ENCODE data around the gene EML5.

DNA sequence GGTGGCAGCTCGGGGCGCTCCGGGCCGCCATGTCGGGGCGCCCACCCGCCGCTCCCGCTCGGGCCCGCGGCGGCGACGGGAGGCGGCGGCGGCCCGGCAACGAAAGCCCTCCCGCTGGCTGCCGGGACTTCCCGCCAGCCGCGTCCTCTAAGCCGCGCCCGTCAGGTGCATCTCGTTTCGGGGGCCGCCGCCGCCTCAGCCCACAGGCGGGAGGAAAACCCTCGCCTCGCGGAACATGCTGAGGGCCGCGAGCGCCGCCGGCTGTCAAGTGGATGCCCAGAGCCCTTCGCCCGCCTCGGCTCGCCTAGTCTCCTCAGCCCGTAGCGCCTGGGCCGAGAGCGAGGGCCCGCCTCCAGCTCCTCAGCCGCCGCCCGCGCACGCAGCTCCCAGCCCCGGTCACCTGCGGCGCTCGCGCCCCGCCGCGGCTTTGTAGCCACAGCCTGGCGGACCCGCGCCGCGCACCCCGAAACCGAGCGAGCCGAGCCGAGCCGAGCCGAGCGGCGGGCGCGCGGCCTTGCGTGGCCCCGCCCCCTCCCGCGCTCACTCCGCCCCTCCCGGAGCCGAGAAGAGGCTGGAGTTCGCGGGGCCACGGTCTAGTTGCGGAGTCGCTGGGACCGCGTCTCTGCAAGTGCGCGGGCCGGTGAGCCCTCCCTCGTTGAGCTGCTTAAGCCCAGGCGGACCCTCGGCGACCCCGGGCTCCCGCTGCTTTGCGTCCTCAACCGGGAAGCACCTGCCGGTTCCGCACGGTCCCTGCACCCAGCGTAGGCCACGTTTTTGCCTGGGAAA lies at the start of gene EML5:
- TF ChIP-seq, protein P1, sequence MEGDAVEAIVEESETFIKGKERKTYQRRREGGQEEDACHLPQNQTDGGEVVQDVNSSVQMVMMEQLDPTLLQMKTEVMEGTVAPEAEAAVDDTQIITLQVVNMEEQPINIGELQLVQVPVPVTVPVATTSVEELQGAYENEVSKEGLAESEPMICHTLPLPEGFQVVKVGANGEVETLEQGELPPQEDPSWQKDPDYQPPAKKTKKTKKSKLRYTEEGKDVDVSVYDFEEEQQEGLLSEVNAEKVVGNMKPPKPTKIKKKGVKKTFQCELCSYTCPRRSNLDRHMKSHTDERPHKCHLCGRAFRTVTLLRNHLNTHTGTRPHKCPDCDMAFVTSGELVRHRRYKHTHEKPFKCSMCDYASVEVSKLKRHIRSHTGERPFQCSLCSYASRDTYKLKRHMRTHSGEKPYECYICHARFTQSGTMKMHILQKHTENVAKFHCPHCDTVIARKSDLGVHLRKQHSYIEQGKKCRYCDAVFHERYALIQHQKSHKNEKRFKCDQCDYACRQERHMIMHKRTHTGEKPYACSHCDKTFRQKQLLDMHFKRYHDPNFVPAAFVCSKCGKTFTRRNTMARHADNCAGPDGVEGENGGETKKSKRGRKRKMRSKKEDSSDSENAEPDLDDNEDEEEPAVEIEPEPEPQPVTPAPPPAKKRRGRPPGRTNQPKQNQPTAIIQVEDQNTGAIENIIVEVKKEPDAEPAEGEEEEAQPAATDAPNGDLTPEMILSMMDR (IDR thresholded peaks at IDR 0.05; ENCODE audit: low read depth, low read length) = no peak
- TF ChIP-seq MYC (IDR thresholded peaks at IDR 0.05; ENCODE audit: low read depth, low read length) (no peak), POLR2A (IDR thresholded peaks at IDR 0.05; ENCODE audit: extremely low read depth, insufficient read length) (no peak)
